HepG2 (cell line): Measurements from ENCODE around the gene AMBRA1.

Source experiments
- MAX ChIP-seq: IDR thresholded peaks from 2 replicates; pipeline ENCODE4 v1.6.1; 2012; ENCODE audit warnings: inconsistent platforms
- NCOA1 ChIP-seq: sonication (generic); formaldehyde crosslinking; IDR thresholded peaks from 2 replicates; pipeline ENCODE4 v1.9.0; 2021; ENCODE audit warnings: missing genetic modification reagents
- NONO ChIP-seq, 2 experiments: fragments of 450-650 bp in 1 of 2; sonication (generic) in 1 of 2; formaldehyde crosslinking in 1 of 2; IDR thresholded peaks in 1 of 2; conservative IDR thresholded peaks in 1 of 2; 2 replicates each; pipeline versions ENCODE4 v1.6.1 to v1.8.0; 2017 to 2022; ENCODE audit warnings: mild to moderate bottlenecking in 1 of 2, missing genetic modification reagents in 1 of 2, moderate library complexity in 1 of 2
- SMAD3 ChIP-seq: sonication (generic); formaldehyde crosslinking; IDR thresholded peaks from 2 replicates; pipeline ENCODE4 v1.4.0; 2020; ENCODE audit warnings: missing genetic modification reagents
- TCF7L2 ChIP-seq: IDR thresholded peaks from 2 replicates; pipeline ENCODE4 v1.6.1; 2011; ENCODE audit warnings: mild to moderate bottlenecking, low read depth, low read length, moderate library complexity
- ZNF124 ChIP-seq: sonication (generic); formaldehyde crosslinking; IDR thresholded peaks from 2 replicates; pipeline ENCODE4 v1.4.0; 2020; ENCODE audit warnings: missing genetic modification reagents
- ZNF329 ChIP-seq: sonication (generic); formaldehyde crosslinking; IDR thresholded peaks from 2 replicates; pipeline ENCODE4 v1.9.0; 2021; ENCODE audit warnings: low read depth, mild to moderate bottlenecking, missing genetic modification reagents
- TF ChIP-seq, protein P1 (sequence below): sonication (generic); formaldehyde crosslinking; IDR thresholded peaks from 2 replicates; pipeline ENCODE4 v1.5.0; 2020; ENCODE audit warnings: mild to moderate bottlenecking, missing genetic modification reagents, moderate library complexity
- TF ChIP-seq, protein P2 (sequence below), 2 experiments: sonication (generic) in 1 of 2; formaldehyde crosslinking in 1 of 2; IDR thresholded peaks; 2 replicates each; pipeline versions ENCODE4 v1.5.1 to v1.6.1; 2011 to 2020; ENCODE audit warnings: borderline replicate concordance in 1 of 2, low read depth in 1 of 2, low read length in 1 of 2, mild to moderate bottlenecking in 1 of 2, missing genetic modification reagents in 1 of 2, moderate library complexity in 1 of 2
- TF ChIP-seq, protein P3 (sequence below): sonication (generic); formaldehyde crosslinking; IDR thresholded peaks from 2 replicates; pipeline ENCODE4 v1.5.0; 2020; ENCODE audit warnings: missing genetic modification reagents
- TF ChIP-seq, protein P4 (sequence below): sonication (generic); formaldehyde crosslinking; IDR thresholded peaks from 2 replicates; pipeline ENCODE4 v1.8.0; 2022; ENCODE audit warnings: missing genetic modification reagents, mild to moderate bottlenecking, borderline replicate concordance

GRCh38 chr11:46407635-46408034 lies 186.2 kb downstream of the AMBRA1 start:
- TF ChIP-seq ZNF124 = no peak
- TF ChIP-seq NONO (IDR thresholded peaks at IDR 0.05) = no peak
- TF ChIP-seq NONO (CRISPR knock-in tag; conservative IDR thresholded peaks at IDR 0.05) = no peak
- no peak for TF ChIP-seq TCF7L2
- TF ChIP-seq, protein P1, sequence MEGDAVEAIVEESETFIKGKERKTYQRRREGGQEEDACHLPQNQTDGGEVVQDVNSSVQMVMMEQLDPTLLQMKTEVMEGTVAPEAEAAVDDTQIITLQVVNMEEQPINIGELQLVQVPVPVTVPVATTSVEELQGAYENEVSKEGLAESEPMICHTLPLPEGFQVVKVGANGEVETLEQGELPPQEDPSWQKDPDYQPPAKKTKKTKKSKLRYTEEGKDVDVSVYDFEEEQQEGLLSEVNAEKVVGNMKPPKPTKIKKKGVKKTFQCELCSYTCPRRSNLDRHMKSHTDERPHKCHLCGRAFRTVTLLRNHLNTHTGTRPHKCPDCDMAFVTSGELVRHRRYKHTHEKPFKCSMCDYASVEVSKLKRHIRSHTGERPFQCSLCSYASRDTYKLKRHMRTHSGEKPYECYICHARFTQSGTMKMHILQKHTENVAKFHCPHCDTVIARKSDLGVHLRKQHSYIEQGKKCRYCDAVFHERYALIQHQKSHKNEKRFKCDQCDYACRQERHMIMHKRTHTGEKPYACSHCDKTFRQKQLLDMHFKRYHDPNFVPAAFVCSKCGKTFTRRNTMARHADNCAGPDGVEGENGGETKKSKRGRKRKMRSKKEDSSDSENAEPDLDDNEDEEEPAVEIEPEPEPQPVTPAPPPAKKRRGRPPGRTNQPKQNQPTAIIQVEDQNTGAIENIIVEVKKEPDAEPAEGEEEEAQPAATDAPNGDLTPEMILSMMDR (CRISPR knock-in tag) = no peak
- TF ChIP-seq, protein P2, sequence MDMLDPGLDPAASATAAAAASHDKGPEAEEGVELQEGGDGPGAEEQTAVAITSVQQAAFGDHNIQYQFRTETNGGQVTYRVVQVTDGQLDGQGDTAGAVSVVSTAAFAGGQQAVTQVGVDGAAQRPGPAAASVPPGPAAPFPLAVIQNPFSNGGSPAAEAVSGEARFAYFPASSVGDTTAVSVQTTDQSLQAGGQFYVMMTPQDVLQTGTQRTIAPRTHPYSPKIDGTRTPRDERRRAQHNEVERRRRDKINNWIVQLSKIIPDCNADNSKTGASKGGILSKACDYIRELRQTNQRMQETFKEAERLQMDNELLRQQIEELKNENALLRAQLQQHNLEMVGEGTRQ (IDR thresholded peaks at IDR 0.05; ENCODE audit: low read depth, low read length) = no peak
- TF ChIP-seq, protein P2 (CRISPR knock-in tag; IDR thresholded peaks at IDR 0.05; ENCODE audit: borderline replicate concordance) = no peak
- no peak for TF ChIP-seq MAX
- TF ChIP-seq NCOA1 (CRISPR knock-in tag) = no peak
- TF ChIP-seq, protein P3, sequence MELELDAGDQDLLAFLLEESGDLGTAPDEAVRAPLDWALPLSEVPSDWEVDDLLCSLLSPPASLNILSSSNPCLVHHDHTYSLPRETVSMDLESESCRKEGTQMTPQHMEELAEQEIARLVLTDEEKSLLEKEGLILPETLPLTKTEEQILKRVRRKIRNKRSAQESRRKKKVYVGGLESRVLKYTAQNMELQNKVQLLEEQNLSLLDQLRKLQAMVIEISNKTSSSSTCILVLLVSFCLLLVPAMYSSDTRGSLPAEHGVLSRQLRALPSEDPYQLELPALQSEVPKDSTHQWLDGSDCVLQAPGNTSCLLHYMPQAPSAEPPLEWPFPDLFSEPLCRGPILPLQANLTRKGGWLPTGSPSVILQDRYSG (CRISPR knock-in tag) = no peak
- TF ChIP-seq ZNF329 (CRISPR knock-in tag) = no peak
- TF ChIP-seq, protein P4, sequence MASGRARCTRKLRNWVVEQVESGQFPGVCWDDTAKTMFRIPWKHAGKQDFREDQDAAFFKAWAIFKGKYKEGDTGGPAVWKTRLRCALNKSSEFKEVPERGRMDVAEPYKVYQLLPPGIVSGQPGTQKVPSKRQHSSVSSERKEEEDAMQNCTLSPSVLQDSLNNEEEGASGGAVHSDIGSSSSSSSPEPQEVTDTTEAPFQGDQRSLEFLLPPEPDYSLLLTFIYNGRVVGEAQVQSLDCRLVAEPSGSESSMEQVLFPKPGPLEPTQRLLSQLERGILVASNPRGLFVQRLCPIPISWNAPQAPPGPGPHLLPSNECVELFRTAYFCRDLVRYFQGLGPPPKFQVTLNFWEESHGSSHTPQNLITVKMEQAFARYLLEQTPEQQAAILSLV (CRISPR knock-in tag) = no peak
- no peak for TF ChIP-seq SMAD3 (CRISPR knock-in tag)
